IgD-negative memory B cell (primary cell): ENCODE results near the gene DCC. TPM values are rescaled to one million over a fixed set of nuclear protein-coding genes. Genes with fewer than 3 reads are reported as not detected.
"Not testable (repeated sequence)": the region's sequence is repeated elsewhere in the genome, so short reads cannot be mapped to it uniquely, and the experiment has no call there.

ENCODE experiments used
- H3K27ac Mint-ChIP-seq, 3 donors: one replicate each; pipeline ENCODE4 v1.8.0; 2020 to 2022; ENCODE audit warnings: mild to moderate bottlenecking in 3 of 3, mixed read lengths in 3 of 3, moderate library complexity in 1 of 3
- H3K27me3 Mint-ChIP-seq: one replicate; pipeline ENCODE4 v1.8.0; 2021; ENCODE audit warnings: mixed read lengths
- H3K36me3 Mint-ChIP-seq: one replicate; pipeline ENCODE4 v1.8.0; 2020; ENCODE audit warnings: mild to moderate bottlenecking, mixed read lengths
- H3K4me1 Mint-ChIP-seq, 3 donors: one replicate each; pipeline ENCODE4 v1.8.0; 2020 to 2022; ENCODE audit warnings: mixed read lengths in 3 of 3, mild to moderate bottlenecking in 1 of 3
- H3K4me3 Mint-ChIP-seq, 4 donors: one replicate each; pipeline ENCODE4 v1.8.0; 2020 to 2022; ENCODE audit warnings: mild to moderate bottlenecking in 4 of 4, mixed read lengths in 4 of 4, moderate library complexity in 3 of 4
- H3K9me3 Mint-ChIP-seq, 3 donors: one replicate each; pipeline ENCODE4 v1.8.0; 2020 to 2021; ENCODE audit warnings: mixed read lengths in 3 of 3, mild to moderate bottlenecking in 1 of 3
- polyA plus RNA-seq: library from polyadenylated mRNA; unstranded; fragments of 300-500 nt; fragmentation: Illumina TruSeq; gene quantifications from one replicate; pipeline ENCODE4 v1.2.3, GENCODE V29; 2021

Gene DCC
- polyA plus RNA-seq, 1 donor from 2014 or later, result not detected

- Mint-ChIP-seq H3K4me1 (no peaks in the 10 kb centered on the region), H3K4me3 (peak overlapping the region in 1 of 4 donors; percentile 49), H3K9me3 (peaks cover 0 to 2% (median 0%) of the 10 kb centered on the region in 3 donors), H3K27ac (peak overlapping the region in 1 of 3 donors; percentile 31), H3K27me3 (peaks cover 25% of the 10 kb centered on the region), H3K36me3 (peaks cover 4% of the 10 kb centered on the region)
Observed at GRCh38 chr18:52341608-52342381, 1.8 kb downstream of the DCC start.

DNA sequence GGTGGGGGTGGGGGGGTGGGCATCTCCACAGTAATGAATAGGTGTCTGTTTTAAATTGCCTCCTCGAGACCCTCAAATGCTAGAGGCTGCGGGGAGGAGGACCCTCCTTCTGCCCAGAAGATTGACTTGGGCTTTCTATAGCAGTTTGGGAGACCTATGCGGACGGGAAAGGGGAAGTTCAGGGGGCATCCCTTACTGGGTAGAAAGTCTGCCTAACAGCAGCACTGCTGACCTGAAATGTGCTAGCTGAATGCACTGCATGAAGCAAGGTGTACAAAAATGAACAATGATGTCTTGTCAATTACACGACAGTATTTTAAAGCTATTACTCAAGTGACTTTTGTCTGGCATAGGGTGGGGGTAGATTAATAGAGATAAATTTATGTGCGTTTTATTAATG lies 2.5 kb downstream of the DCC start:
- H3K4me1 Mint-ChIP-seq, result no peaks in the 10 kb centered on the region
- H3K27me3 Mint-ChIP-seq, result peaks cover 20% of the 10 kb centered on the region
- H3K36me3 Mint-ChIP-seq, result peaks cover 4% of the 10 kb centered on the region
- H3K9me3 Mint-ChIP-seq, result peaks cover 0 to 2% (median 0%) of the 10 kb centered on the region in 3 donors
- no peak overlapping the region for H3K27ac Mint-ChIP-seq
- H3K4me3 Mint-ChIP-seq, result no peak overlapping the region

DNA sequence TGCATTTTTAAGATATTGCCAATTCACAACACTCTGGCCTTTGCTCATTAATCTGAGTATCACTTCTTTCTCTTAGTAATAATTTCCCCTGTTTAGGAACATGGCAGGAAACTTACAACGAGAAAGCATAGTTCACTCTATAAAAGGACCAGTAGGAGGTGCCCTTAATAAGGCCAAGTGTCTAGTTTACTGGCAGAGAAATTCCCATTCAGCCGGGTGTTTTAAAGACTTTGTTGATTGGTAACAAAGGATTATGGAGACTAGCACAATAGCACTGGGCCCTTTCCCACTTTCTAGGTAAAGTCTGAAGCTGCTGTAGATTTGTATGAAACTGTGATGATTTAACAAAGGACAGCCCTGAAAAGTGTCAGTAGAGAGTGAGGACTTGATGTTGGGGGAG lies 3.1 kb downstream of the DCC start:
- H3K27ac Mint-ChIP-seq, result no peak overlapping the region
- no peaks in the 10 kb centered on the region for H3K4me1 Mint-ChIP-seq
- peaks cover 0 to 2% (median 0%) of the 10 kb centered on the region in 3 donors for H3K9me3 Mint-ChIP-seq
- H3K27me3 Mint-ChIP-seq, result peaks cover 20% of the 10 kb centered on the region
- peaks cover 4% of the 10 kb centered on the region for H3K36me3 Mint-ChIP-seq
- no peak overlapping the region for H3K4me3 Mint-ChIP-seq

DNA sequence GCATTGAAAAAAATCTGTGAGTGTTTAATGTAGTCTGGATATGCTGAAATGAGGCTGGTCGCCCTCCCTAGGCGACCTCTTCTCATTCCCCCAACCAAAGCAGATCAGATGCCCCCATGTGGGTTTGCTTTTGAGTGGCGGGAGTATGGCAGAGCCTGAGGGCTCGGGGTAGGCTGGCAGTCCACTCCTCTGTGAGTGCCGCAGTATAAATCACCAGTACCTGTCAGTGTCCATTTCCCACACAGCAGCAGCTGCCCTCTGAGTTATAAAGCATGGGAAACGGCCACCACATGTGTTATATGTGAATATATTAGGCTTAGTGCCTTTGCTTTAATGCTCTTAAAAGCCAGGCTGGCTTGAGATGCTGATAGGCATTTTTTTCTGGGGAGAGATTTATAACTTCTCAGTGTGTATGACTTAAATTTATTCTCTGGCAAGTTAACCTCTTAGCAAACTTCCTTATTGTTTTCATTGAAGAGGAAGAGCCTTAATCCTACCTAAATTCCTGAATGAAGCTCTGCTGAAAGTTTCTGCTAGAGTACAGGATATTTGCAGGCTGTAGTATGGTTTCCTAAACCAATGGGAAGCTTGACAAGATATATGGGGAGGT lies 3.8 kb downstream of the DCC start:
- Mint-ChIP-seq H3K4me1 (no peaks in the 10 kb centered on the region), H3K9me3 (peaks cover 0 to 2% (median 0%) of the 10 kb centered on the region in 3 donors), H3K27ac (no peak overlapping the region), H3K36me3 (peaks cover 4% of the 10 kb centered on the region), H3K4me3 (no peak overlapping the region), H3K27me3 (peaks cover 20% of the 10 kb centered on the region)

- H3K27me3 Mint-ChIP-seq, result peaks cover 17% of the 10 kb centered on the region
- no peak overlapping the region for H3K4me3 Mint-ChIP-seq
- H3K9me3 Mint-ChIP-seq, result peaks cover 0 to 2% (median 0%) of the 10 kb centered on the region in 3 donors
- no peaks in the 10 kb centered on the region for H3K4me1 Mint-ChIP-seq
- H3K27ac Mint-ChIP-seq, result no peak overlapping the region
- H3K36me3 Mint-ChIP-seq, result peaks cover 1% of the 10 kb centered on the region
Observed at GRCh38 chr18:52344881-52345280, 4.9 kb downstream of the DCC start.

- Mint-ChIP-seq H3K4me3 (no peak overlapping the region), H3K36me3 (peaks cover 1% of the 10 kb centered on the region), H3K27ac (no peak overlapping the region), H3K27me3 (peaks cover 12% of the 10 kb centered on the region), H3K4me1 (no peaks in the 10 kb centered on the region), H3K9me3 (peaks cover 0 to 2% (median 0%) of the 10 kb centered on the region in 3 donors)
Observed at GRCh38 chr18:52345428-52345827, 5.4 kb downstream of the DCC start.

- H3K27ac Mint-ChIP-seq, result no peak overlapping the region
- H3K4me1 Mint-ChIP-seq, result no peaks in the 10 kb centered on the region
- no peaks in the 10 kb centered on the region for H3K9me3 Mint-ChIP-seq
- no peaks in the 10 kb centered on the region for H3K36me3 Mint-ChIP-seq
- no peak overlapping the region for H3K4me3 Mint-ChIP-seq
- H3K27me3 Mint-ChIP-seq, result no peaks in the 10 kb centered on the region
Observed at GRCh38 chr18:52348209-52348608, 8.2 kb downstream of the DCC start.

DNA sequence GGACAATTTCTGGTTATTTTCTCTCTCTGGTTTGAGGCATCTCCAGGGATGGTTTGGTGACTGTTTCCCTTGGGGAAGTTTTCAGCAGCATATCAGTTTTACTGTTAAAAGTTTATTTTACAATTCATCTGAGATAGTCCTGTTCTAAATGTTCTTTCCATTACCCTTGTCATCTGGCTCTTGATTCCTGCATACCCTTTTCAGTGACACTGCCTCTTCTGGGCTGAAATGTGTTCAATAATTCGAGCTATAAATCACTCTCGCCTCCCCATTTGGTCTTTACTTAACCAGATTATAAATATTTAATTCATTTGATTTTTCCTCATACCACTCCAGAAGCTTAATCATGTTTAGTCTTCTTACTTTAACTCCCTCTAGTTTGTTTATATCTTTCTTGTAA lies 9.5 kb downstream of the DCC start:
- Mint-ChIP-seq H3K9me3 (no peaks in the 10 kb centered on the region), H3K4me1 (no peaks in the 10 kb centered on the region), H3K27me3 (no peaks in the 10 kb centered on the region), H3K36me3 (no peaks in the 10 kb centered on the region), H3K27ac (no peak overlapping the region), H3K4me3 (no peak overlapping the region)

DNA sequence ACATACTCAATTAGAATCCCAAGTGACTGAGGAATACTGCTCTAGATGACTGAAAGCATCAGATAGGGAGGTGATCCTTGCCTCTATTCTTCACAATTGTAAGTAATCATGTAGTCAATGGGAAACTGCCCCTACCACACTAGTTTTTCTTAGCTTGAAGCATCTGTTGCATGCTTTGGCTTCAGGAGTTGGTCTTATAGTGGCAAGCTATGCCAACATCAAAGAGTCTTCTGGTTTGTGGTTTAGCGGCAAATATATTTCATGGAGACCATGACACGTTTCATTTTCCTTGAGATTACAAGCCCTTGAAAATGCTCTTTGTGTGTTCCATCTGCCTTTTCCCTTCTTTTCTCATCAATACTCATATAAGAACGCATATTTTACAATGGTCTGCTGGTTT lies 12.9 kb downstream of the DCC start:
- Mint-ChIP-seq H3K36me3 (no peaks in the 10 kb centered on the region), H3K27me3 (no peaks in the 10 kb centered on the region), H3K4me3 (no peak overlapping the region), H3K4me1 (no peaks in the 10 kb centered on the region), H3K27ac (no peak overlapping the region), H3K9me3 (peaks cover 0 to 4% (median 0%) of the 10 kb centered on the region in 3 donors)

- H3K27ac Mint-ChIP-seq, result no peak overlapping the region
- H3K36me3 Mint-ChIP-seq, result no peaks in the 10 kb centered on the region
- no peaks in the 10 kb centered on the region for H3K27me3 Mint-ChIP-seq
- H3K4me1 Mint-ChIP-seq, result no peaks in the 10 kb centered on the region
- peaks cover 0 to 4% (median 0%) of the 10 kb centered on the region in 3 donors for H3K9me3 Mint-ChIP-seq
- H3K4me3 Mint-ChIP-seq, result no peak overlapping the region
Observed at GRCh38 chr18:52353589-52353988, 13.6 kb downstream of the DCC start.

GRCh38 chr18:52363861-52364260 lies 23.9 kb downstream of the DCC start:
- Mint-ChIP-seq H3K27ac (no peak overlapping the region), H3K9me3 (peaks cover 0 to 6% (median 4%) of the 10 kb centered on the region in 3 donors), H3K4me3 (no peak overlapping the region), H3K27me3 (no peaks in the 10 kb centered on the region), H3K36me3 (no peaks in the 10 kb centered on the region), H3K4me1 (no peaks in the 10 kb centered on the region)

- not testable (repeated sequence) for H3K36me3 Mint-ChIP-seq, H3K4me1 Mint-ChIP-seq, H3K27ac Mint-ChIP-seq, H3K4me3 Mint-ChIP-seq, H3K27me3 Mint-ChIP-seq, H3K9me3 Mint-ChIP-seq
Observed at GRCh38 chr18:52366851-52367250, 26.9 kb downstream of the DCC start.

- no peak overlapping the region for H3K27ac Mint-ChIP-seq
- no peaks in the 10 kb centered on the region for H3K4me1 Mint-ChIP-seq
- H3K9me3 Mint-ChIP-seq, result peaks cover 2 to 4% (median 4%) of the 10 kb centered on the region in 3 donors
- no peak overlapping the region for H3K4me3 Mint-ChIP-seq
- H3K36me3 Mint-ChIP-seq, result no peaks in the 10 kb centered on the region
- no peaks in the 10 kb centered on the region for H3K27me3 Mint-ChIP-seq
Observed at GRCh38 chr18:52367953-52368742, 28.2 kb downstream of the DCC start.

DNA sequence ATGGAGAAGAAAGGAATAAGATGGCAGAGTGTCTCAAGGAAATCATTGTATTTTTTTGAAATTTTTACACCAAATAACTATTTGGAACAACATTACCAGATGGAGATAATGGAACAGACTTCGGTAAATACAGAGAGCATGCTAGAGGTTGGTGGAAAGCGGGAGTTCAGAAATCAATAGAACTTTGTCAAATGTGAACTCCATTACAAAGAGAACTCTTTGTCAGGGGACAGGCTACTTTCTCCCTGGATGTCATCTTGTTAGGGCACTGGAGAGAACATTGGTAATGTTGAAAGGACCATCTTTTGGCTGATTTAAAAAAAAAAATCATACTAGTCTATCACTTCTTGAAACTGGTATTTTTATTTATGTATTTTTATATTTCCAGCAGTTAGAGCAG lies 30.8 kb downstream of the DCC start:
- Mint-ChIP-seq H3K4me3 (no peak overlapping the region), H3K27ac (no peak overlapping the region), H3K9me3 (peaks cover 2 to 4% (median 3%) of the 10 kb centered on the region in 3 donors), H3K4me1 (no peaks in the 10 kb centered on the region), H3K27me3 (no peaks in the 10 kb centered on the region), H3K36me3 (no peaks in the 10 kb centered on the region)

DNA sequence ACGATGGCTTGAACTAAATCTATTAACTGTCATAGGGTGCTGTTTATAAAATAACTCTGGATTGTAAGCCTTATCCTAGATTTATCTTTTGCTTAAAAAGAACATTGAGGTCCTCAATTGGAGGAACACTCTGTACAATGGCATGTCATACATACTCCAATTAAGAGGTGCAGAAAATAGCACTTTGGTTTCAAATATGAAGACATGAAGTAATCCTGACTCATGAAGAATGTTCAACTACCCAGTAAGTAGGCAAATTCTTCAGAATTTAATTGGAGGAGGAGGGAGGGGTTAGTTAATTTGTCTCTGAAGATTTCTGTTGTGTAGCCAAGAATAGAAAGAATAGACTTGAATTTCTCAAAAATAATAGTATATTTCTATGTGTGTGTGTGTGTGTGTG lies 36.1 kb downstream of the DCC start:
- Mint-ChIP-seq H3K4me1 (no peaks in the 10 kb centered on the region), H3K4me3 (no peak overlapping the region), H3K27ac (no peak overlapping the region), H3K36me3 (no peaks in the 10 kb centered on the region), H3K9me3 (peaks cover 0 to 3% (median 2%) of the 10 kb centered on the region in 3 donors), H3K27me3 (no peaks in the 10 kb centered on the region)
